ENCODE results near the gene GLI3.

The GLI3 gene

DNA sequence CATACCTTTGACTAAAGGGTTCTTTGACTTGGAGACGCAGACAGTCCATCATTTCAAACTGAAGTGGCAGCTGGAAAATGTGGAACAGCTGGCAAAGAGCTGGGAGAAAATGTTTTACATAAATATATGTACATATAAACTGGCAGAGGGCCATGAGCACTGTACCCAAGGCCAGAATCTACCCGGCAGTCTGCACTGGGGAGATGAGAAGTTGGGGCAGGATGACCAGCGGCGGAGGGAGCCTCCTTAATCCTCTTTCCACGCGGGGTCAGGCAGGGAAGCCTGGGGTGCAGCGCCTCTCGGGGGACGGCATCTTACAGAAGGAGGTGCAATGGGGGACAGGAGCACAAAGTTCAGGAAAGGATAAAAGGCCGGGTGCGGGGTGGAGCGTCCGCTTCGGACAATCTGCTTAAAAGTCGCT, 1.3 kb downstream of the GLI3 start:
- H3K27ac ChIP-seq = peak overlapping the region; percentile 87
- TF ChIP-seq, protein P1, sequence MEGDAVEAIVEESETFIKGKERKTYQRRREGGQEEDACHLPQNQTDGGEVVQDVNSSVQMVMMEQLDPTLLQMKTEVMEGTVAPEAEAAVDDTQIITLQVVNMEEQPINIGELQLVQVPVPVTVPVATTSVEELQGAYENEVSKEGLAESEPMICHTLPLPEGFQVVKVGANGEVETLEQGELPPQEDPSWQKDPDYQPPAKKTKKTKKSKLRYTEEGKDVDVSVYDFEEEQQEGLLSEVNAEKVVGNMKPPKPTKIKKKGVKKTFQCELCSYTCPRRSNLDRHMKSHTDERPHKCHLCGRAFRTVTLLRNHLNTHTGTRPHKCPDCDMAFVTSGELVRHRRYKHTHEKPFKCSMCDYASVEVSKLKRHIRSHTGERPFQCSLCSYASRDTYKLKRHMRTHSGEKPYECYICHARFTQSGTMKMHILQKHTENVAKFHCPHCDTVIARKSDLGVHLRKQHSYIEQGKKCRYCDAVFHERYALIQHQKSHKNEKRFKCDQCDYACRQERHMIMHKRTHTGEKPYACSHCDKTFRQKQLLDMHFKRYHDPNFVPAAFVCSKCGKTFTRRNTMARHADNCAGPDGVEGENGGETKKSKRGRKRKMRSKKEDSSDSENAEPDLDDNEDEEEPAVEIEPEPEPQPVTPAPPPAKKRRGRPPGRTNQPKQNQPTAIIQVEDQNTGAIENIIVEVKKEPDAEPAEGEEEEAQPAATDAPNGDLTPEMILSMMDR (conservative IDR thresholded peaks at IDR 0.05) = no peak

DNA sequence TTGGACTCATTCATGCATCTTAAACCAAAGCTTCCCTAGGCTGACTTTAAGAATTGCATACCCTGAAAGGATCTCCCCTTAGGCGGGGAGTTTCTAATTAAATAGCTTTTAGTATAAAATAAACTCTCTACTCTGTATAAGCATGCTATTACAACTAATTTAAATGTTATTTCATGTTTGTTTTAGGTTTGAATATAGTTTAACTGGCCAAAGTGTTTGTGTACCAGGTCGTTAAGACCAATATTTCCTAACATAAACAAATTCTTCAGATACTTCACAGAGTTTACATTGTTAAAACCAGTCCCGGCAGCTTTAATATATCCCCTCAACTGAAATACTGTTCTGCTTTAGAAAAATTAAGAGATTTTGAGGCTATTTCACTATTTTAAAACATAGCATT, 2.3 kb downstream of the GLI3 start:
- TF ChIP-seq, protein P1 (conservative IDR thresholded peaks at IDR 0.05) = no peak
- peak overlapping the region; percentile 87 for H3K27ac ChIP-seq

DNA sequence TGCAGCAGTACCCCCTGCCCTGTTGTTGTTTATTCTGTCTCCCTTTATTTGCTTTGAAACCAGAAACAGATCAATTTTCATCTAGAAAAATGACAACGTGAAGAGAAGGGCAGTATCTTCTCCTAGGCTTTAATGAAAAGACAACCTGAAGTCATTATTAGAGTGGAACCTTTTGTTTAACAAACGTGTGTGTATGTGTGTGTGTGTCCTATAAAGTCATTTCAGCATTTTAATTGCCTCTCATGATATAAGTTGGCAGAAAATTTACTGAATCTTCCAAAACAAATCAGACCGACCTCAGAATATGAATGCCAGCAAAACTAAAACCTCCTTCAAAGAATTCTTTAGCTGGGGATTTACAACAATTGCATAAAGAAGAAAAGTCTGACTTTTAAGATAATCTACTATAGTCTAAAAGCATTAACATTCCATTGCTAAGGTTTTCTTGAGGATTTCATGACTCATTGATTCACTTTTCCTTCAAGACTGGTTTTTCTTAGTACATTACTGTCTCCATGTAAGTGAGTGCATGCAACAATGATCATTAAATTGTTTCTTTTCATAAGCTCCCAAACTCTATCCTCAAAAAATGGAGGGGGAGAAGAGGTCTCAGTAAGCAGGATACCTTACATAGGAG, 3.2 kb downstream of the GLI3 start:
- TF ChIP-seq, protein P1 (conservative IDR thresholded peaks at IDR 0.05) = no peak
- peak overlapping the region; percentile 87 for H3K27ac ChIP-seq

DNA sequence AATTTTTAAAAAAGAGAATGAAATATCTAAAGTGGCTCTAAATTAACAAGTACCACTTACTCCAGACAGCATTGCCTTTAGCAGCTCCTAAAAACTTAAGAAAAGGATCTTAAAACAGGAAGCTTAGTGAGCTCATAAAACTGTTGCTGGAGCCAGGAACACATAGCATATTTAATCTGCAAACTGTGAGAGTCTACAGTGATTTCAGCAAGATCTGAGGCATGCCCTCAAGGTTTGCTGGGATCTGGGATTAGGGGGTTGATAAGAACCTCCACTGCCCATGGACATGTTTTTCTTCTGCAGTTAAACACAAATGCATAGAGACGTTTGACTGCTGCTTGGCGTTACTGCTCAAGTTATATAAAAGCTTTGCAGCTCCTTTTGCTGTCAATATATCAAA, 3.8 kb downstream of the GLI3 start:
- TF ChIP-seq, protein P1 (conservative IDR thresholded peaks at IDR 0.05) = no peak
- H3K27ac ChIP-seq = peak overlapping the region; percentile 87

DNA sequence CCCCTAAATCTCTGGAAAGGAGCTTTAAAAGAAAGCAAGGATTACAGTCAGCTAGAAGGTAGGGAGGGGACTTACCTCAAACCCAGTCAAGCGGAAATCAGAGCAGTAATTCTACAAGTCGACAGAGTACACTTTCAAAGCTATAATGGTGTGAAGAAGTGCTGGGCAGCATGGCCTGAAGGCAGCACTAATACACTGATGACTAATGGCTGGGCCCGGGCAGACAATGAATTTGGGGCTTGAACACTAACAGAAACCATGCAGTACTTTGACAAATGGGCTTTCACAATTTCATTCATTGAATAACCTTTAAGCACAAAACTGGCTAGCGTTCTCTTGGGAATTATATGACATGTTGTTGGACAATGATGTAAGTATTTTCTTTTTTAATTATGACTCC, 4.7 kb downstream of the GLI3 start:
- TF ChIP-seq, protein P1 (conservative IDR thresholded peaks at IDR 0.05) = no peak
- H3K27ac ChIP-seq = peak overlapping the region; percentile 87

DNA sequence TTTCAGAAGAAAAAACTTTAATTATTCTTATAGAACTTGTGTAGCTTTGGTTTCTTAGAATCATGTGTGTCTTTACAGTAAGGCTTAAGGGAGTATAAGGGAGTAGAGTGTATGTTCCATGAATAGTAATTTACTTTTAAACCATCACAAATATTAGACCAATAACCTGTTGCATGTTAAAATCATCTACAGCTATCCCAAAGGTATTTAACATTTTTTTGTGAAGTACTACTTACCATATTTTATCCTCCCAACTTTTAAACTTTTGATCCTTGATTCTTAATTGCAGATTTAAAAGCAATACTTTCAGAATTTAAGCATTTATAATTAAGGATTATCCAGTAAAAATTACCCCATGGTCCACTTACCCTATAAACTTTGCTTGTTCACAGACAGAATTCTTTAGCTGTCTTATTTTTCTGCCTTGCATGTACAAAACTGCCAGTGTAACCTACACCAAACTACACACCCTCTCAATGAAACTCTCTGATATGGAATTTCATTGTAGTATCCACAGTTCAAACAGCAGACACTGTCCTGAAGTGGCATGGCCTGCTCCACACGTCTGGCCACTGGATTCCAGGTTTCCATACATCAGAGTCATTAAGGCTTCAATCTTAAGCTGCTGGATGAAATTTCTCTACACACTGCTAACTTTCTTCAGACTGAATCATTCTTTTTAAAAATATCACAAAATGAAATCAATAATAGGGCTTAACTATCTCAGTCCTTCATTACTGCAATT, 5.8 kb downstream of the GLI3 start:
- H3K27ac ChIP-seq = no peak overlapping the region; the same call in 1 of the 2 replicates
- TF ChIP-seq, protein P1 (conservative IDR thresholded peaks at IDR 0.05) = no peak

DNA sequence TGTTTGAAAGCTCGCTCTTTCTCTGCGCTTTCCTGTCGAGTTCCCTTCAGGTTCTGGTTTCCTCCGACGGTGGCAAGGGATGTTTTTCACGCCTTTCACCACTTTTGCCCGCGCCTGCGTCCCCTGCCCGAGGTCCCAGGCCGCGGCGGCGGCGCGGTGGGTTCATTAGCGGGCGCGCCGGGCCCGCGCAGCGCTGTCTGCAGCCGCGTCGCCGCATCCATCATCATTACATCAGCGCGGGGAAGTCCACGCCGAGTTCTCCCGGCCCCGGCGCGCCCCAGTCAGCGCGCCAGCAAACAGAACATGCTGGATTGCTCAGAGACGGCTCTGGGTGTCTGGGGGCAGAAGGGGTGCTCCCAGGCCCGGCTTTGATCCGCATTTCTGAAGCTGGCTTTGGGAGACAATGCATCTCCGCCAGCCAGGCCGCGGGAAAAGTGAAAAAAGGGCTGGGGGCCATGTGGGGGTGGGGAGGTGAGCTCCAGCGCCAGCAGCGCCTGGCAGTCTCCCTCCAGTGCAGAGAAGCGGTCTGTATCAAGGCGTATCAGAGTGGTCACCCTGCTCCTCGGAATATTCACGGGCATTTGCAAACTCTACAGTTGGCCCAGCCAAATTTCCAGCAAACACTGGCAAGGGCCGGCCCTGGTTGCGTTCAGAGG, 8.9 kb downstream of the GLI3 start:
- TF ChIP-seq, protein P1 (conservative IDR thresholded peaks at IDR 0.05) = no peak

More for the DNA sequence above, 8.9 kb downstream of the GLI3 start:
- H3K27ac ChIP-seq = peak overlapping the region; percentile 65; the same call in 1 of the 2 replicates

All from VCaP (cell line).